IMR-90 (cell line): ENCODE data around the gene ACAA2. TPM values are rescaled to one million over a fixed set of nuclear protein-coding genes. Genes with fewer than 3 reads are reported as not detected.

Experiments
- ATAC-seq: fragments of 200-7000 bp; cut with Tn5 transposase; 2 replicates; pipeline ENCODE4 v1.9.1; 2020; ENCODE audit warnings: low read depth, mild to moderate bottlenecking, moderate library complexity
- BruUV-seq: library from RNA; stranded (reverse); fragments of 400-500 nt; replicated peaks from 2 replicates; lab custom pipeline; 2021; lab: Mats Ljungman, UMichigan
- CTCF ChIA-PET: fragments of 300-600 bp; formaldehyde crosslinking; extraction: SDS; loops from one replicate; lab custom pipeline; 2021; ENCODE audit warnings: antibody characterized with exemption; lab: Yijun Ruan, JAX
- POLR2A ChIA-PET: fragments of 300-600 bp; sonication (Branson Sonifier 250); formaldehyde crosslinking; loops from one replicate; lab custom pipeline; 2022; ENCODE audit warnings: antibody characterized with exemption; ENCODE audit not compliant: unreplicated experiment; lab: Charles Lee
- DNase-seq: peaks from one replicate; pipeline ENCODE4 v3.0.0; 2013
- H2AFZ ChIP-seq: replicated peaks from 2 replicates; pipeline ENCODE3; 2013; ENCODE audit warnings: low read length, mild to moderate bottlenecking; ENCODE audit not compliant: poor library complexity
- H2AK5ac ChIP-seq: 2 replicates; pipeline ENCODE4 v1.6.1; 2013; ENCODE audit warnings: low read depth, low read length, inconsistent platforms
- H2AK9ac ChIP-seq: replicated peaks from 2 replicates; pipeline ENCODE3; 2013; ENCODE audit warnings: mild to moderate bottlenecking, low read depth, low read length, moderate library complexity; ENCODE audit not compliant: poor library complexity
- H2BK120ac ChIP-seq: 2 replicates; pipeline ENCODE4 v1.6.1; 2013; ENCODE audit warnings: low read depth, low read length, inconsistent platforms
- H2BK15ac ChIP-seq: 3 replicates; pipeline ENCODE4 v1.6.1; 2013; ENCODE audit warnings: low read depth, low read length, inconsistent platforms
- H2BK20ac ChIP-seq: 2 replicates; pipeline ENCODE4 v1.6.1; 2013; ENCODE audit warnings: low read depth, mild to moderate bottlenecking, inconsistent platforms, low read length, moderate library complexity
- H2BK5ac ChIP-seq: 2 replicates; pipeline ENCODE4 v1.6.1; 2013; ENCODE audit warnings: mild to moderate bottlenecking, low read depth, low read length, inconsistent platforms; ENCODE audit not compliant: poor library complexity, severe bottlenecking
- H3K14ac ChIP-seq: replicated peaks from 2 replicates; pipeline ENCODE4 v1.6.1; 2013; ENCODE audit warnings: low read depth, low read length, inconsistent platforms
- H3K18ac ChIP-seq: 2 replicates; pipeline ENCODE4 v1.6.1; 2013; ENCODE audit warnings: low read depth, low read length, control low read depth
- H3K23ac ChIP-seq: 2 replicates; pipeline ENCODE4 v1.6.1; 2013; ENCODE audit warnings: low read depth, low read length, inconsistent platforms
- H3K27ac ChIP-seq: 2 replicates; pipeline ENCODE4 v1.5.1; 2013; ENCODE audit warnings: mild to moderate bottlenecking, control low read depth, low read length; ENCODE audit not compliant: insufficient read depth
- H3K27me3 ChIP-seq: 2 replicates; pipeline ENCODE4 v1.6.1; 2013; ENCODE audit warnings: low read length; ENCODE audit not compliant: control insufficient read depth, insufficient read depth
- H3K36me3 ChIP-seq: 2 replicates; pipeline ENCODE4 v1.6.1; 2013; ENCODE audit warnings: low read length, mixed read lengths; ENCODE audit not compliant: control insufficient read depth, insufficient read depth
- H3K4ac ChIP-seq: 2 replicates; pipeline ENCODE4 v1.6.1; 2013; ENCODE audit warnings: low read depth, low read length, inconsistent platforms
- H3K4me1 ChIP-seq: 2 replicates; pipeline ENCODE4 v1.6.1; 2013; ENCODE audit warnings: low read length, mixed read lengths; ENCODE audit not compliant: control insufficient read depth, insufficient read depth
- H3K4me2 ChIP-seq: 2 replicates; pipeline ENCODE4 v1.6.1; 2013; ENCODE audit warnings: low read depth, mild to moderate bottlenecking, control low read depth, low read length, moderate library complexity
- H3K4me3 ChIP-seq: 2 replicates; pipeline ENCODE4 v1.5.1; 2013; ENCODE audit warnings: low read depth, mild to moderate bottlenecking, control low read depth, low read length, moderate library complexity; ENCODE audit not compliant: insufficient read depth
- H3K56ac ChIP-seq: 2 replicates; pipeline ENCODE4 v1.6.1; 2013; ENCODE audit warnings: low read length, inconsistent platforms; ENCODE audit not compliant: insufficient read depth; ENCODE audit errors: extremely low read depth
- H3K79me1 ChIP-seq, 2 experiments: 2 replicates each; pipeline ENCODE4 v1.6.1; 2013; ENCODE audit warnings: low read length in 2 of 2, inconsistent platforms in 1 of 2, low read depth in 1 of 2
- H3K9ac ChIP-seq: 2 replicates; pipeline ENCODE4 v1.6.1; 2013; ENCODE audit warnings: low read depth, low read length, control low read depth
- H3K9me1 ChIP-seq: 2 replicates; pipeline ENCODE4 v1.6.1; 2013; ENCODE audit warnings: low read length, inconsistent platforms; ENCODE audit not compliant: insufficient read depth
- H3K9me3 ChIP-seq: 2 replicates; pipeline ENCODE4 v1.6.1; 2013; ENCODE audit warnings: low read length; ENCODE audit not compliant: control insufficient read depth, insufficient read depth
- H4K20me1 ChIP-seq: 2 replicates; pipeline ENCODE4 v1.6.1; 2013; ENCODE audit warnings: low read length, inconsistent platforms; ENCODE audit not compliant: insufficient read depth
- H4K5ac ChIP-seq: 2 replicates; pipeline ENCODE4 v1.6.1; 2013; ENCODE audit warnings: mild to moderate bottlenecking, low read depth, low read length, control low read depth
- H4K8ac ChIP-seq, 2 experiments: 2 replicates each; pipeline ENCODE4 v1.6.1; 2013; ENCODE audit warnings: low read depth in 2 of 2, low read length in 2 of 2, control low read depth in 1 of 2, inconsistent platforms in 1 of 2
- H4K91ac ChIP-seq: 2 replicates; pipeline ENCODE4 v1.6.1; 2013; ENCODE audit warnings: low read depth, low read length, inconsistent platforms; ENCODE audit not compliant: insufficient read depth
- CHD1 ChIP-seq: IDR thresholded peaks from 2 replicates; pipeline ENCODE4 v1.6.1; 2012; ENCODE audit warnings: low read depth, low read length, improper control_type of control experiment
- MAZ ChIP-seq: IDR thresholded peaks from 2 replicates; pipeline ENCODE4 v1.6.1; 2012; ENCODE audit warnings: low read depth, mild to moderate bottlenecking, low read length, improper control_type of control experiment, moderate library complexity, borderline replicate concordance
- SMC3 ChIP-seq: fragments of 150-350 bp; IDR thresholded peaks from 2 replicates; pipeline ENCODE4 v1.6.1; 2016; ENCODE audit warnings: low read depth, mild to moderate bottlenecking, antibody characterized with exemption, low read length, moderate library complexity
- WGBS, 2 experiments: methylation state at CpG; one replicate each; pipeline versions ENCODE4 v1.1.5 to v1.1.7; 2013; ENCODE audit warnings: missing lambda C conversion rate in 2 of 2; ENCODE audit not compliant: insufficient read length in 1 of 2; ENCODE audit errors: extremely low coverage in 2 of 2; 5-methylcytosine and 5-hydroxymethylcytosine counted together
- dilution Hi-C: fragments of 300-500 bp; cut with HindIII; formaldehyde crosslinking; loops from one replicate; pipeline ENCODE4 v1.14.3; 2018; ENCODE audit warnings: low sequenced_read_pairs; ENCODE audit not compliant: unreplicated experiment
- in situ Hi-C: fragments of 300-500 bp; cut with MboI; formaldehyde crosslinking; loops from 3 replicates; pipeline ENCODE4 v1.14.3; 2019; ENCODE audit warnings: low sequenced_read_pairs, inconsistent platforms, mixed read lengths
- intact Hi-C: fragments of 100-400 bp; cut with micrococcal nuclease; formaldehyde crosslinking; loops from 2 replicates; pipeline ENCODE4 v1.10.0; 2022
- polyA plus RNA-seq, 3 experiments: library from polyadenylated mRNA; depleted of rRNA; stranded (reverse); fragments of >200 nt; gene quantifications; 2 replicates each; pipeline ENCODE4 v1.2.3, GENCODE V29; 2012; ENCODE audit warnings: low replicate concordance in 1 of 3
- total RNA-seq: library from RNA; depleted of rRNA; stranded (reverse); fragments of >200 nt; gene quantifications from 2 replicates; pipeline ENCODE4 v1.2.3, GENCODE V29; 2012

Gene ACAA2
- total and polyA plus RNA-seq, 2 of the 4 experiments (the other 2 are of a cell fraction): 24.4 to 61.5 TPM

DNA sequence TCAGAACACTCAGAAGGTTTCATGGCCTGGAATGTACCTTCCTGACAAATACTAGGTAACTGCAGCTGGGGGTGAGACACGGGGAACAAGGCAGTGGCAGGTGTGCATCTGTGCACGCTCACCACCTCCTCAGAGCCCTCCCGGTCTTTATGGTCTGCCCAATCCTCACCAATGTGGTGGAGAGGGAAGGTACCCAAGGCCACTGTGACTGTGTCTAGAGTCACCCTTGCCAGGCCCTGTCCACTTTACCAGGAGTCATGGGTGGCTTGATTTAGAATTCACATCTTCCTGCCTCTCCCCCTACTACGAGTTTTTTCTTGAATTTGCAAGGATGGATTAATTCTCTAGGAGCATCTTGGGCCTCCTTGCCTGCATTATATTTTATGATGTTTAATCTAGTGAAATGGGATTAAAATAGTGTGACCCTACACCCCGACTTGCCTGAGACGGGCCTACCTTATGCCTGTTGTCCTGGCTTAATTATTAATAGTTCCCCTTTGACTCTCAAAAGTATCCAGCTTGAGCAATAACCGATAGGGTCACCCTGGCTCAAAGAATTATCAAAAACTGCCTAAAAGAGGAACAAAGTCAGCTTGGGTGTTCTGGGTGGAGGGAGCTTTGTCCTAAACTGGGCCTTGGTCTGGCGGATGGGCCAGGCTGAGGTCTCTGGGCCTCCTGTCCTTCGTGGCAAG lies 56.5 kb downstream of the ACAA2 start:
- TF ChIP-seq CHD1 (no peak), MAZ (no peak), SMC3 (no peak)
- ChIA-PET POLR2A (no interaction called here), CTCF (interaction anchor here (0.5 kb wide), 1 partner anchor 75 kb away, joined by 3 read pairs; no protein-coding TSS in a partner anchor)
- dilution Hi-C loops: no loop called here
- H2AK9ac ChIP-seq: no peak overlapping the region
- H4K91ac ChIP-seq: no peak overlapping the region
- H2BK20ac ChIP-seq: no peak overlapping the region
- H3K4me3 ChIP-seq: no peak overlapping the region
- H3K79me1 ChIP-seq: no peaks in the 10 kb centered on the region
- H3K36me3 ChIP-seq: no peaks in the 10 kb centered on the region
- DNase-seq (no peak), ATAC-seq (no peak)
- H3K23ac ChIP-seq: no peak overlapping the region
- H2BK15ac ChIP-seq: no peak overlapping the region
- no peak overlapping the region for H4K5ac ChIP-seq
- BruUV-seq: no TSS peak
- H3K27ac ChIP-seq: no peak overlapping the region
- no peak overlapping the region for H2AK5ac ChIP-seq
- no peak overlapping the region for H3K4ac ChIP-seq
- H3K14ac ChIP-seq: no peak overlapping the region
- no peaks in the 10 kb centered on the region for H3K4me1 ChIP-seq
- no peak overlapping the region for H3K18ac ChIP-seq
- in situ Hi-C loops: loop anchor here (10.0 kb wide), 1 partner anchor 192 kb away; the partner anchor contains the start of gene LIPG
- H2BK5ac ChIP-seq: no peak overlapping the region
- no peaks in the 10 kb centered on the region for H3K9me3 ChIP-seq
- H3K9ac ChIP-seq: no peak overlapping the region
- H2BK120ac ChIP-seq: no peak overlapping the region
- no peak overlapping the region for H4K8ac ChIP-seq
- no CpG with 5 or more reads among the region's 9 CpGs for WGBS, 2 experiments
- H2AFZ ChIP-seq: no peak overlapping the region
- H3K9me1 ChIP-seq: no peaks in the 10 kb centered on the region
- H3K56ac ChIP-seq: no peak overlapping the region
- no peaks in the 10 kb centered on the region for H4K20me1 ChIP-seq
- H3K27me3 ChIP-seq: peaks cover 14% of the 10 kb centered on the region
- no peak overlapping the region for H3K4me2 ChIP-seq
- intact Hi-C loops: no loop called here
